MM.1S (cell line): ENCODE results near the gene SHC3.

Experiments used
- EZH2 ChIP-seq: fragments of 300-600 bp; sonication (generic); optimal IDR thresholded peaks from 2 replicates; pipeline ENCODE3; 2017; ENCODE audit warnings: low read depth, mild to moderate bottlenecking, antibody characterized with exemption, low read length, mixed read lengths
- TF ChIP-seq, protein P1 (sequence below): fragments of 300-600 bp; sonication (generic); IDR thresholded peaks from 2 replicates; pipeline ENCODE4 v1.5.1; 2016; ENCODE audit warnings: antibody characterized with exemption, low read length, mixed read lengths

DNA sequence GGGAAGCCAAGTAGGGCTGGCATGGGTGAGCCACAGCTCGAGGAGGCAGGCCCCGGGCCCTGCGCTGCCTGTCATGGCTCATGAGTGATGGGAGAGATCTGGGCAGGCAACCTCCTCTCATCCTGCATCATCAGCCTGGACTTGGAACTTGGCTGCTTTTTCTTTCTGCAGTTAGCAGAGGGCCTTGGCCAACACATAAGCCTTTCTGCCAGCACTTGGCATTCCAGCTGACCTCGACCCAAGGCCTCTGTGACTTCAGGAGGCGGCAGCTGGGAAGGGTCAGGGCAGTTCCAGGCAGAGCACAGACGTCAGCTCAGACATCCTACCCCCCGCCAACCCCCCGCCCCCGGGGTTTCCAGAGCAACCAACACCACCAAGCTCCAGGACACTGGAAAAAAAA is 179.7 kb downstream of the SHC3 start:
- TF ChIP-seq, protein P1, sequence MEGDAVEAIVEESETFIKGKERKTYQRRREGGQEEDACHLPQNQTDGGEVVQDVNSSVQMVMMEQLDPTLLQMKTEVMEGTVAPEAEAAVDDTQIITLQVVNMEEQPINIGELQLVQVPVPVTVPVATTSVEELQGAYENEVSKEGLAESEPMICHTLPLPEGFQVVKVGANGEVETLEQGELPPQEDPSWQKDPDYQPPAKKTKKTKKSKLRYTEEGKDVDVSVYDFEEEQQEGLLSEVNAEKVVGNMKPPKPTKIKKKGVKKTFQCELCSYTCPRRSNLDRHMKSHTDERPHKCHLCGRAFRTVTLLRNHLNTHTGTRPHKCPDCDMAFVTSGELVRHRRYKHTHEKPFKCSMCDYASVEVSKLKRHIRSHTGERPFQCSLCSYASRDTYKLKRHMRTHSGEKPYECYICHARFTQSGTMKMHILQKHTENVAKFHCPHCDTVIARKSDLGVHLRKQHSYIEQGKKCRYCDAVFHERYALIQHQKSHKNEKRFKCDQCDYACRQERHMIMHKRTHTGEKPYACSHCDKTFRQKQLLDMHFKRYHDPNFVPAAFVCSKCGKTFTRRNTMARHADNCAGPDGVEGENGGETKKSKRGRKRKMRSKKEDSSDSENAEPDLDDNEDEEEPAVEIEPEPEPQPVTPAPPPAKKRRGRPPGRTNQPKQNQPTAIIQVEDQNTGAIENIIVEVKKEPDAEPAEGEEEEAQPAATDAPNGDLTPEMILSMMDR = no peak
- TF ChIP-seq EZH2 = no peak
